ENCODE measurements around the gene MT1M. TPM values are rescaled to one million over a fixed set of nuclear protein-coding genes. Genes with fewer than 3 reads are reported as not detected.

The MT1M gene
- total and polyA plus RNA-seq, 2 of the 8 experiments (the other 6 are each of a cell fraction or from before 2014, with no cell fraction given) = 2.1 TPM; not detected in 1

DNA sequence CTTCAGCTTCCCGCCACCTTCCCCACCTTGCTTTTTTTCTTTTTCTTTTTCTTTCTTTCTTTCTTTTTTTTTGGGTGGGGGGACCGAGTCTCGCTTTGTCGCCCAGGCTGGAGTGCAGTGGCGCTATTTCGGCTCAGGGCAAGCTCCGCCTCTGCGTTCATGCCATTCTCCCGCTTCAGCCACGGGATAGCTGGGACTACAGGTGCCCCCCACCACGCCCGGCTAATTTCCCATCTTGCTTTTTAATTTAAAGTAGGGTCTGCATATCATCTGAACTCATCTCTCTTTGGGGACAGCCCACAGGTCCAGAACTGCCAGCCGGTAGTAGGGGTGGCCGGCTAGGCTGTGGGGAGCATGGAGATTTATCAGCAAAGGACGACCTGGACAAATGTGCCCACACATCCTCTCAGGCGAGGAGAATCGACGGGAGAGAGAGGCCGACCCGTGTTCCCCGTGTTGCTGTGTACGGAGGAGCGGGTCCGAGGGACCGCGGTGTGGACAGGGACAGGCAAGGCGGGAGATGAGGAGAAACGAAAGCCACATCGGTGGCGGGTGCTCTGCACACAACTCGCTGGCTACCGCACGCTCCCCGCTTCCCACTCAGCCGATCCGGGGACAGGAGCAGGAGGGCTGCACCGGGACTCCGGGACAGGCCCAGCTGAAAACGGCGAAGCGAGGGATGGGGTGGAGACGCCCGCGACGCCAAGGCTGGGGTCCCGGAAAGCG lies 2.4 kb downstream of the MT1M start:
- Histone ChIP-seq H2AK5ac (ENCODE audit: low read depth, low read length) (no peak overlapping the region), H3K4me2 (ENCODE audit: insufficient read depth in 1 of 2, low read depth in 2 of 2, low read length in 2 of 2) (peak overlapping the region; percentile 42 to 63), H4K91ac (replicated peaks; ENCODE audit: insufficient read length, low read length) (no peak overlapping the region), H3K4me1 (replicated peaks in 1 of 4; ENCODE audit: control insufficient read depth in 3 of 4, insufficient read depth in 4 of 4, low read length in 3 of 4) (peaks cover 3 to 18% (median 7%) of the 10 kb centered on the region in 4 experiments), H3K36me3 (ENCODE audit: control insufficient read depth in 2 of 4, insufficient read depth in 4 of 4, low read length in 3 of 4) (no peaks in the 10 kb centered on the region; a peak in 1 of 8 replicates), H2BK15ac (ENCODE audit: low read length) (peak overlapping the region; percentile 36; the same call in 1 of the 2 replicates), H3K9me3 (ENCODE audit: insufficient read depth in 2 of 2, low read depth in 1 of 2, low read length in 1 of 2) (no peaks in the 10 kb centered on the region), H3K9ac (replicated peaks in 1 of 4; ENCODE audit: extremely low read depth in 1 of 4, low read depth in 3 of 4, low read length in 3 of 4) (no peak overlapping the region), H4K8ac (ENCODE audit: extremely low read depth, insufficient read depth, low read length) (no peak overlapping the region), H2BK20ac (ENCODE audit: low read length) (peak overlapping the region; percentile 6; the same call in 1 of the 2 replicates), H3K4ac (replicated peaks; ENCODE audit: insufficient read length, low read depth, low read length) (no peak overlapping the region), H2AFZ (ENCODE audit: low read length) (no peak overlapping the region), H3K79me2 (ENCODE audit: control insufficient read depth in 1 of 2, insufficient read depth in 2 of 2, low read length in 2 of 2) (no peaks in the 10 kb centered on the region), H4K5ac (ENCODE audit: insufficient read length, low read depth, low read length) (no peak overlapping the region), H3K14ac (ENCODE audit: insufficient read length) (no peak overlapping the region), H2BK120ac (replicated peaks; ENCODE audit: low read depth, low read length) (no peak overlapping the region), H3K18ac (ENCODE audit: extremely low read depth, low read length) (peak overlapping the region; percentile 13; the same call in 1 of the 2 replicates), H3K79me1 (ENCODE audit: low read depth, low read length) (no peaks in the 10 kb centered on the region), H3K23me2 (ENCODE audit: low read depth, low read length) (peaks cover 9% of the 10 kb centered on the region), H3K23ac (ENCODE audit: insufficient read length) (no peak overlapping the region), H2BK5ac (ENCODE audit: low read depth, low read length) (no peak overlapping the region), H3K4me3 (ENCODE audit: extremely low read depth in 1 of 4, insufficient read depth in 2 of 4, low read depth in 3 of 4, low read length in 4 of 4) (peak overlapping the region in 3 of 4 experiments; percentile 17 to 46 (median 19); a peak in 4 of 8 replicates), H4K20me1 (replicated peaks in 1 of 2; ENCODE audit: control insufficient read depth in 1 of 2, insufficient read depth in 2 of 2, low read length in 2 of 2) (peaks cover 14 to 28% of the 10 kb centered on the region in 2 experiments), H2BK12ac (ENCODE audit: low read depth, low read length) (peak overlapping the region; percentile 45; the same call in 1 of the 2 replicates), H3K27ac (ENCODE audit: low read depth, low read length) (no peak overlapping the region), H3K56ac (replicated peaks; ENCODE audit: insufficient read length, low read depth, low read length) (no peak overlapping the region), H3K27me3 (replicated peaks in 1 of 4; ENCODE audit: control insufficient read depth in 3 of 4, extremely low read depth in 1 of 4, insufficient read depth in 3 of 4, low read length in 3 of 4) (peaks cover 98 to 100% (median 100%) of the 10 kb centered on the region in 4 experiments)
- ChIA-PET CTCF (ENCODE audit: partially characterized antibody) (interaction anchor here (1.4 to 3.0 kb wide), 3 partner anchors 10 to 31 kb away, joined by 7 to 13 read pairs (median 8); no protein-coding TSS in a partner anchor), POLR2A (ENCODE audit: partially characterized antibody) (interaction anchor here (0.6 to 4.8 kb wide), 7 partner anchors 9 to 89 kb away, joined by 3 to 32 read pairs (median 5); partner anchors contain the start of genes MT1E and MT1H)
- peak in 1 of 2 experiments; percentile 64 for DNase-seq (ENCODE audit: low read depth in 1 of 2, low spot score in 2 of 2)
- WGBS, 2 experiments (ENCODE audit: extremely low coverage in 1 of 2, insufficient coverage in 1 of 2, insufficient read length in 1 of 2, insufficient replicate concordance in 2 of 2, low coverage in 1 of 2, low lambda C conversion rate in 2 of 2, missing lambda C conversion rate in 1 of 2) = 6% methylated on average over 46 of the region's 47 CpGs; no CpG with 5 or more reads in 1 of the 2 experiments
- FAIRE-seq = no peak
- TF ChIP-seq CTBP2 (IDR thresholded peaks at IDR 0.05; ENCODE audit: borderline replicate concordance, insufficient read depth, insufficient read length, low read length) = peak; percentile 18
- no peak for TF ChIP-seq CREB1 (IDR thresholded peaks at IDR 0.05)
- TF ChIP-seq SUZ12 (IDR thresholded peaks at IDR 0.05; ENCODE audit: low read length) = peak; percentile 97
- no peak for TF ChIP-seq JUND (IDR thresholded peaks at IDR 0.05; ENCODE audit: low read length)
- TF ChIP-seq POLR2A (IDR thresholded peaks at IDR 0.05; ENCODE audit: control extremely low read depth in 1 of 2, low read depth in 2 of 2, low read length in 2 of 2) = no peak
- TF ChIP-seq SIX5 (IDR thresholded peaks at IDR 0.05; ENCODE audit: low read depth, low read length) = no peak
- TF ChIP-seq, protein P1, sequence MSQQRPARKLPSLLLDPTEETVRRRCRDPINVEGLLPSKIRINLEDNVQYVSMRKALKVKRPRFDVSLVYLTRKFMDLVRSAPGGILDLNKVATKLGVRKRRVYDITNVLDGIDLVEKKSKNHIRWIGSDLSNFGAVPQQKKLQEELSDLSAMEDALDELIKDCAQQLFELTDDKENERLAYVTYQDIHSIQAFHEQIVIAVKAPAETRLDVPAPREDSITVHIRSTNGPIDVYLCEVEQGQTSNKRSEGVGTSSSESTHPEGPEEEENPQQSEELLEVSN (IDR thresholded peaks at IDR 0.05) = no peak
- TF ChIP-seq SP1 (IDR thresholded peaks at IDR 0.05; ENCODE audit: low read depth, low read length) = no peak
- TF ChIP-seq, protein P2, sequence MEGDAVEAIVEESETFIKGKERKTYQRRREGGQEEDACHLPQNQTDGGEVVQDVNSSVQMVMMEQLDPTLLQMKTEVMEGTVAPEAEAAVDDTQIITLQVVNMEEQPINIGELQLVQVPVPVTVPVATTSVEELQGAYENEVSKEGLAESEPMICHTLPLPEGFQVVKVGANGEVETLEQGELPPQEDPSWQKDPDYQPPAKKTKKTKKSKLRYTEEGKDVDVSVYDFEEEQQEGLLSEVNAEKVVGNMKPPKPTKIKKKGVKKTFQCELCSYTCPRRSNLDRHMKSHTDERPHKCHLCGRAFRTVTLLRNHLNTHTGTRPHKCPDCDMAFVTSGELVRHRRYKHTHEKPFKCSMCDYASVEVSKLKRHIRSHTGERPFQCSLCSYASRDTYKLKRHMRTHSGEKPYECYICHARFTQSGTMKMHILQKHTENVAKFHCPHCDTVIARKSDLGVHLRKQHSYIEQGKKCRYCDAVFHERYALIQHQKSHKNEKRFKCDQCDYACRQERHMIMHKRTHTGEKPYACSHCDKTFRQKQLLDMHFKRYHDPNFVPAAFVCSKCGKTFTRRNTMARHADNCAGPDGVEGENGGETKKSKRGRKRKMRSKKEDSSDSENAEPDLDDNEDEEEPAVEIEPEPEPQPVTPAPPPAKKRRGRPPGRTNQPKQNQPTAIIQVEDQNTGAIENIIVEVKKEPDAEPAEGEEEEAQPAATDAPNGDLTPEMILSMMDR (IDR thresholded peaks at IDR 0.05; ENCODE audit: control extremely low read depth in 1 of 3, insufficient read depth in 1 of 3, low read depth in 1 of 3, low read length in 3 of 3) = no peak

All from H1 (cell line).